HCT116 (cell line): Measurements from ENCODE around the gene CTNNA2. TPM values are rescaled to one million over a fixed set of nuclear protein-coding genes. Genes with fewer than 3 reads are reported as not detected.

ENCODE experiments used
- ATAC-seq: fragments of 200-7000 bp; cut with Tn5 transposase; 2 replicates; pipeline ENCODE4 v1.9.1; 2020; ENCODE audit warnings: mild to moderate bottlenecking, moderate library complexity
- BruUV-seq: library from RNA; stranded (reverse); fragments of 400-500 nt; replicated peaks from 2 replicates; lab custom pipeline; 2021; lab: Mats Ljungman, UMichigan
- CTCF ChIA-PET: fragments of 300-600 bp; sonication (Branson Sonifier 250); formaldehyde crosslinking; loops from one replicate; lab custom pipeline; 2021; ENCODE audit warnings: antibody characterized with exemption; lab: Charles Lee
- POLR2A ChIA-PET: fragments of 300-600, 350-600 bp; sonication (Branson Sonifier 250); formaldehyde crosslinking; loops from one replicate; lab custom pipeline; 2021; ENCODE audit warnings: antibody characterized with exemption; lab: Charles Lee
- RAD21 ChIA-PET, 2 experiments: fragments of 300-600 bp; sonication (Branson Sonifier 250); formaldehyde crosslinking; loops; one replicate each; lab custom pipeline; 2023; ENCODE audit warnings: low total read pairs in 2 of 2; ENCODE audit not compliant: uncharacterized antibody in 2 of 2, unreplicated experiment in 2 of 2, low non-redundant PET in 1 of 2; lab: Charles Lee
- DNase-seq: peaks from one replicate; pipeline ENCODE4 v3.0.0-alpha.2; 2010; ENCODE audit warnings: low read depth, low spot score
- H2AFZ ChIP-seq: fragments of 200-600 bp; shearing (Covaris generic), sonication (generic); 2 replicates; pipeline ENCODE4 v1.6.1; 2017; ENCODE audit warnings: low read depth, mixed run types, mixed read lengths, antibody characterized with exemption, low read length; ENCODE audit not compliant: poor library complexity, severe bottlenecking
- H3K27ac ChIP-seq: 2 replicates; pipeline ENCODE4 v1.5.1; 2012; ENCODE audit warnings: low read depth, low read length
- H3K27me3 ChIP-seq: fragments of 200-600 bp; sonication (generic); 2 replicates; pipeline ENCODE4 v1.6.1; 2016; ENCODE audit warnings: mixed run types, low read length, mixed read lengths; ENCODE audit not compliant: insufficient read depth
- H3K36me3 ChIP-seq, 2 experiments: fragments of 200-500 bp in 1 of 2; fragments of 200-600 bp in 1 of 2; sonication (Bioruptor generic) in 1 of 2; sonication (generic) in 1 of 2; 2 replicates each; pipeline versions ENCODE4 v1.5.1 to v1.6.1; 2014 to 2016; ENCODE audit warnings: low read length in 2 of 2, inconsistent platforms in 1 of 2, mixed read lengths in 1 of 2, mixed run types in 1 of 2; ENCODE audit not compliant: insufficient read depth in 2 of 2, control insufficient read depth in 1 of 2
- H3K4me1 ChIP-seq, 2 experiments: fragments of 200-600 bp in 1 of 2; sonication (generic) in 1 of 2; 2 replicates each; pipeline versions ENCODE4 v1.5.1 to v1.6.1; 2012 to 2017; ENCODE audit warnings: low read length in 2 of 2, inconsistent platforms in 1 of 2, mild to moderate bottlenecking in 1 of 2, mixed read lengths in 1 of 2, mixed run types in 1 of 2, moderate library complexity in 1 of 2; ENCODE audit not compliant: insufficient read depth in 2 of 2, control insufficient read depth in 1 of 2
- H3K4me2 ChIP-seq: fragments of 200-600 bp; sonication (generic); 2 replicates; pipeline ENCODE4 v1.6.1; 2017; ENCODE audit warnings: mixed run types, low read length, mixed read lengths
- H3K4me3 ChIP-seq, 2 experiments: fragments of 200-600 bp in 1 of 2; sonication (generic) in 1 of 2; replicated peaks in 1 of 2; 2 replicates each; pipeline ENCODE4 v1.5.1; 2011 to 2016; ENCODE audit warnings: low read length in 2 of 2, control low read depth in 1 of 2, low read depth in 1 of 2, mild to moderate bottlenecking in 1 of 2, mixed read lengths in 1 of 2, mixed run types in 1 of 2
- H3K79me2 ChIP-seq: fragments of 200-600 bp; sonication (generic); 2 replicates; pipeline ENCODE4 v1.6.1; 2017; ENCODE audit warnings: mild to moderate bottlenecking, mixed run types, low read length, moderate library complexity, mixed read lengths; ENCODE audit not compliant: insufficient read depth
- H3K9ac ChIP-seq: fragments of 200-600 bp; sonication (generic); 2 replicates; pipeline ENCODE4 v1.6.1; 2016; ENCODE audit warnings: low read length, mixed read lengths
- H3K9me2 ChIP-seq: fragments of 200-600 bp; sonication (generic), shearing (Covaris generic); 2 replicates; pipeline ENCODE4 v1.6.1; 2017; ENCODE audit warnings: mixed run types, mild to moderate bottlenecking, moderate library complexity; ENCODE audit not compliant: insufficient read depth
- H3K9me3 ChIP-seq, 2 experiments: fragments of 200-500 bp in 1 of 2; fragments of 200-600 bp in 1 of 2; sonication (Bioruptor generic) in 1 of 2; sonication (generic) in 1 of 2; 2 replicates each; pipeline ENCODE4 v1.6.1; 2014 to 2017; ENCODE audit warnings: low read length in 2 of 2, mixed read lengths in 2 of 2, inconsistent platforms in 1 of 2, low read depth in 1 of 2, mild to moderate bottlenecking in 1 of 2, mixed run types in 1 of 2, moderate library complexity in 1 of 2; ENCODE audit not compliant: control insufficient read depth in 1 of 2, insufficient read depth in 1 of 2
- H4K20me1 ChIP-seq: fragments of 200-600 bp; sonication (generic), shearing (Covaris generic); 2 replicates; pipeline ENCODE4 v1.6.1; 2017; ENCODE audit warnings: mixed run types, mild to moderate bottlenecking, moderate library complexity; ENCODE audit not compliant: insufficient read depth
- ATF3 ChIP-seq: IDR thresholded peaks from 2 replicates; pipeline ENCODE4 v1.6.1; 2012
- CEBPB ChIP-seq: IDR thresholded peaks from 2 replicates; pipeline ENCODE4 v1.6.1; 2012; ENCODE audit warnings: low read depth
- EZH2phosphoT487 ChIP-seq: fragments of 200-600 bp; IDR thresholded peaks from 2 replicates; pipeline ENCODE4 v1.6.1; 2018; ENCODE audit warnings: antibody characterized with exemption, borderline replicate concordance
- FOSL1 ChIP-seq: IDR thresholded peaks from 2 replicates; pipeline ENCODE4 v1.6.1; 2012; ENCODE audit warnings: low read depth
- JUND ChIP-seq: IDR thresholded peaks from 2 replicates; pipeline ENCODE4 v1.6.1; 2012
- POLR2A ChIP-seq: IDR thresholded peaks from 2 replicates; pipeline ENCODE4 v1.7.0; 2011; ENCODE audit warnings: borderline replicate concordance; ENCODE audit not compliant: insufficient read depth, insufficient read length; ENCODE audit errors: extremely low read depth
- POLR2AphosphoS5 ChIP-seq: IDR thresholded peaks from 2 replicates; pipeline ENCODE4 v1.6.1; 2011; ENCODE audit warnings: mild to moderate bottlenecking, low read depth, low read length, moderate library complexity
- RAD21 ChIP-seq: IDR thresholded peaks from 2 replicates; pipeline ENCODE4 v1.6.1; 2012; ENCODE audit warnings: low read depth, mild to moderate bottlenecking
- REST ChIP-seq: IDR thresholded peaks from 2 replicates; pipeline ENCODE4 v1.6.1; 2012; ENCODE audit warnings: low read depth
- SIN3A ChIP-seq: IDR thresholded peaks from 2 replicates; pipeline ENCODE4 v1.6.1; 2012; ENCODE audit warnings: low read depth
- TCF7L2 ChIP-seq: IDR thresholded peaks from 2 replicates; pipeline ENCODE4 v1.7.0; 2011; ENCODE audit warnings: borderline replicate concordance, inconsistent platforms; ENCODE audit not compliant: insufficient read depth, insufficient read length; ENCODE audit errors: extremely low read depth
- ZBTB33 ChIP-seq: IDR thresholded peaks from 2 replicates; pipeline ENCODE4 v1.6.1; 2011; ENCODE audit warnings: mild to moderate bottlenecking, low read length, moderate library complexity; ENCODE audit not compliant: insufficient replicate concordance; ENCODE audit errors: extremely low read depth
- ZFX ChIP-seq: fragments of 450-650 bp; IDR thresholded peaks from 2 replicates; pipeline ENCODE4 v1.6.1; 2017
- ZNF274 ChIP-seq: fragments of 200-500 bp; sonication (Bioruptor generic); IDR thresholded peaks from 2 replicates; pipeline ENCODE4 v1.6.1; 2014; ENCODE audit warnings: mild to moderate bottlenecking, low read depth, low read length, inconsistent platforms
- intact Hi-C: fragments of 100-400 bp; cut with micrococcal nuclease; formaldehyde crosslinking; loops from 2 replicates; pipeline ENCODE4 v1.10.0; 2022
- total RNA-seq: library from RNA; stranded (reverse); gene quantifications from one replicate; pipeline ENCODE4 v1.2.1, GENCODE V29; 2021; ENCODE audit not compliant: unreplicated experiment

Gene CTNNA2
- total RNA-seq, 1 experiment from 2014 or later: not detected

GRCh38 chr2:80135001-80135400 lies 622.1 kb downstream of the CTNNA2 start:
- Histone ChIP-seq H3K9me3 (peaks cover 10 to 12% of the 10 kb centered on the region in 2 experiments; a peak in 2 of 4 replicates), H3K36me3 (no peaks in the 10 kb centered on the region)
- no TSS peak for BruUV-seq
- POLR2A ChIA-PET: no interaction called here
- no peak for ATAC-seq
- TF ChIP-seq REST (no peak), EZH2phosphoT487 (no peak), ATF3 (no peak), ZNF274 (no peak), SIN3A (no peak), FOSL1 (no peak), TCF7L2 (no peak), ZBTB33 (no peak), POLR2AphosphoS5 (no peak), ZFX (no peak), RAD21 (no peak), CEBPB (no peak), JUND (no peak), POLR2A (no peak)
- TF ChIP-seq, all 23 proteins: peak for 0
- H3K4me3 ChIP-seq: no peak overlapping the region
- no peaks in the 10 kb centered on the region for H3K9me2 ChIP-seq
- no peak overlapping the region for H3K4me2 ChIP-seq
- ChIA-PET CTCF (no interaction called here), RAD21 (no interaction called here)
- no peak for DNase-seq
- no peaks in the 10 kb centered on the region for H4K20me1 ChIP-seq
- no peaks in the 10 kb centered on the region for H3K79me2 ChIP-seq
- no peak overlapping the region for H2AFZ ChIP-seq
- H3K9ac ChIP-seq: no peak overlapping the region
- intact Hi-C loops: no loop called here
- H3K27me3 ChIP-seq: no peaks in the 10 kb centered on the region
- H3K4me1 ChIP-seq: no peaks in the 10 kb centered on the region
- no peak overlapping the region for H3K27ac ChIP-seq
